ENCODE results near the gene ARPC1B.

ARPC1B gene

GRCh38 chr7:99390941-99391602 is 16.5 kb downstream of the ARPC1B start:
- ATAC-seq (replicated peaks), result no peak
- H3K27me3 Mint-ChIP-seq, result no peaks in the 10 kb centered on the region
- peak overlapping the region in 1 of 2 donors; percentile 12 for H3K4me3 Mint-ChIP-seq
- peaks cover 19 to 46% of the 10 kb centered on the region in 2 donors for H3K4me1 Mint-ChIP-seq
- H3K36me3 Mint-ChIP-seq, result peaks cover 45 to 59% of the 10 kb centered on the region in 2 donors
- H3K27ac Mint-ChIP-seq, result no peak overlapping the region
- no peak for DNase-seq
- H3K9me3 Mint-ChIP-seq, result no peaks in the 10 kb centered on the region

GRCh38 chr7:99392046-99392445 is 17.5 kb downstream of the ARPC1B start:
- ATAC-seq (replicated peaks) (no peak), DNase-seq (no peak)
- Mint-ChIP-seq H3K9me3 (no peaks in the 10 kb centered on the region), H3K27me3 (no peaks in the 10 kb centered on the region), H3K4me1 (peaks cover 22 to 50% of the 10 kb centered on the region in 2 donors), H3K4me3 (peak overlapping the region; percentile 56 to 79), H3K27ac (peak overlapping the region; percentile 65), H3K36me3 (peaks cover 40 to 55% of the 10 kb centered on the region in 2 donors)

- Mint-ChIP-seq H3K9me3 (no peaks in the 10 kb centered on the region), H3K36me3 (peaks cover 44 to 57% of the 10 kb centered on the region in 2 donors), H3K4me1 (peaks cover 23 to 58% of the 10 kb centered on the region in 2 donors), H3K27ac (peak overlapping the region; percentile 93), H3K27me3 (no peaks in the 10 kb centered on the region), H3K4me3 (peak overlapping the region; percentile 73 to 79)
- peak; percentile 62 for DNase-seq
- ATAC-seq (replicated peaks), result peak; percentile 83 to 85
These were observed 18.3 kb downstream of the ARPC1B start for GRCh38 chr7:99392659-99393354.

GRCh38 chr7:99393355-99394187 is 19.0 kb downstream of the ARPC1B start:
- Mint-ChIP-seq H3K4me1 (peaks cover 28 to 63% of the 10 kb centered on the region in 2 donors), H3K36me3 (peaks cover 44 to 58% of the 10 kb centered on the region in 2 donors)

GRCh38 chr7:99394188-99394502 is 19.6 kb downstream of the ARPC1B start:
- Mint-ChIP-seq H3K4me1 (peaks cover 32 to 68% of the 10 kb centered on the region in 2 donors), H3K9me3 (no peaks in the 10 kb centered on the region), H3K36me3 (peaks cover 46 to 62% of the 10 kb centered on the region in 2 donors), H3K4me3 (peak overlapping the region; percentile 41 to 73), H3K27me3 (no peaks in the 10 kb centered on the region), H3K27ac (peak overlapping the region; percentile 93)
- ATAC-seq (replicated peaks), result no peak
- no peak for DNase-seq

More at GRCh38 chr7:99393355-99394187, 19.0 kb downstream of the ARPC1B start:
- Mint-ChIP-seq H3K4me3 (peak overlapping the region; percentile 73 to 79), H3K27me3 (no peaks in the 10 kb centered on the region), H3K9me3 (no peaks in the 10 kb centered on the region), H3K27ac (peak overlapping the region; percentile 93)
- ATAC-seq (replicated peaks), result no peak
- no peak for DNase-seq

GRCh38 chr7:99395616-99396327 is 21.2 kb downstream of the ARPC1B start:
- DNase-seq (no peak), ATAC-seq (replicated peaks) (no peak)
- no peaks in the 10 kb centered on the region for H3K9me3 Mint-ChIP-seq
- peak overlapping the region in 1 of 2 donors; percentile 17 for H3K4me3 Mint-ChIP-seq
- peaks cover 34 to 67% of the 10 kb centered on the region in 2 donors for H3K4me1 Mint-ChIP-seq
- H3K27ac Mint-ChIP-seq, result peak overlapping the region; percentile 80
- H3K27me3 Mint-ChIP-seq, result no peaks in the 10 kb centered on the region
- peaks cover 51 to 71% of the 10 kb centered on the region in 2 donors for H3K36me3 Mint-ChIP-seq

GRCh38 chr7:99396418-99397296 is 22.1 kb downstream of the ARPC1B start:
- no peaks in the 10 kb centered on the region for H3K9me3 Mint-ChIP-seq
- peaks cover 57 to 78% of the 10 kb centered on the region in 2 donors for H3K36me3 Mint-ChIP-seq
- H3K4me3 Mint-ChIP-seq, result peak overlapping the region in 1 of 2 donors; percentile 13
- H3K27me3 Mint-ChIP-seq, result no peaks in the 10 kb centered on the region
- no peak for ATAC-seq (replicated peaks)
- peaks cover 36 to 58% of the 10 kb centered on the region in 2 donors for H3K4me1 Mint-ChIP-seq
- DNase-seq, result no peak
- H3K27ac Mint-ChIP-seq, result peak overlapping the region; percentile 80

- H3K27me3 Mint-ChIP-seq, result no peaks in the 10 kb centered on the region
- DNase-seq (no peak), ATAC-seq (replicated peaks) (peak in 1 of 2 donors; percentile 3)
- H3K36me3 Mint-ChIP-seq, result peaks cover 56 to 74% of the 10 kb centered on the region in 2 donors
- no peaks in the 10 kb centered on the region for H3K9me3 Mint-ChIP-seq
- peak overlapping the region; percentile 80 for H3K27ac Mint-ChIP-seq
- peaks cover 33 to 51% of the 10 kb centered on the region in 2 donors for H3K4me1 Mint-ChIP-seq
- peak overlapping the region in 1 of 2 donors; percentile 23 for H3K4me3 Mint-ChIP-seq
These were observed 22.9 kb downstream of the ARPC1B start for GRCh38 chr7:99397297-99397983.

GRCh38 chr7:99398891-99399445 is 24.4 kb downstream of the ARPC1B start:
- ATAC-seq (replicated peaks), result peak; percentile 7 to 12
- peak overlapping the region; percentile 80 for H3K27ac Mint-ChIP-seq
- peaks cover 26 to 40% of the 10 kb centered on the region in 2 donors for H3K4me1 Mint-ChIP-seq
- H3K27me3 Mint-ChIP-seq, result no peaks in the 10 kb centered on the region
- DNase-seq, result no peak
- H3K4me3 Mint-ChIP-seq, result peak overlapping the region; percentile 0 to 21
- H3K9me3 Mint-ChIP-seq, result no peaks in the 10 kb centered on the region
- peaks cover 54 to 74% of the 10 kb centered on the region in 2 donors for H3K36me3 Mint-ChIP-seq

- no peaks in the 10 kb centered on the region for H3K27me3 Mint-ChIP-seq
- H3K9me3 Mint-ChIP-seq, result no peaks in the 10 kb centered on the region
These were observed 25.1 kb downstream of the ARPC1B start for GRCh38 chr7:99399597-99399996.

GRCh38 chr7:99402854-99403253 is 28.3 kb downstream of the ARPC1B start:
- no peaks in the 10 kb centered on the region for H3K9me3 Mint-ChIP-seq
- ATAC-seq (replicated peaks), result no peak
- H3K36me3 Mint-ChIP-seq, result peaks cover 52 to 57% of the 10 kb centered on the region in 2 donors
- peaks cover 33 to 44% of the 10 kb centered on the region in 2 donors for H3K4me1 Mint-ChIP-seq
- no peak overlapping the region for H3K4me3 Mint-ChIP-seq
- no peak for DNase-seq
- no peak overlapping the region for H3K27ac Mint-ChIP-seq
- H3K27me3 Mint-ChIP-seq, result no peaks in the 10 kb centered on the region

More at GRCh38 chr7:99399597-99399996, 25.1 kb downstream of the ARPC1B start:
- peaks cover 58 to 72% of the 10 kb centered on the region in 2 donors for H3K36me3 Mint-ChIP-seq
- DNase-seq (no peak), ATAC-seq (replicated peaks) (peak in 1 of 2 donors; percentile 6)
- H3K4me1 Mint-ChIP-seq, result peaks cover 27 to 42% of the 10 kb centered on the region in 2 donors
- H3K27ac Mint-ChIP-seq, result peak overlapping the region; percentile 80
- H3K4me3 Mint-ChIP-seq, result no peak overlapping the region

- H3K4me3 Mint-ChIP-seq, result no peak overlapping the region
- DNase-seq, result no peak
- peaks cover 44 to 49% of the 10 kb centered on the region in 2 donors for H3K36me3 Mint-ChIP-seq
- no peaks in the 10 kb centered on the region for H3K27me3 Mint-ChIP-seq
- H3K27ac Mint-ChIP-seq, result peak overlapping the region; percentile 68
- H3K4me1 Mint-ChIP-seq, result peaks cover 26 to 38% of the 10 kb centered on the region in 2 donors
- H3K9me3 Mint-ChIP-seq, result no peaks in the 10 kb centered on the region
- no peak for ATAC-seq (replicated peaks)
These were observed 29.2 kb downstream of the ARPC1B start for GRCh38 chr7:99403764-99404163.
